Measurements from ENCODE around the gene MKKS. TPM values are rescaled to one million over a fixed set of nuclear protein-coding genes. Genes with fewer than 3 reads are reported as not detected.
"Not testable (repeated sequence)": the region's sequence is repeated elsewhere in the genome, so short reads cannot be mapped to it uniquely, and the experiment has no call there.

MKKS gene
- total RNA-seq, 2 experiments from 2014 or later: 3.8 to 4.2 TPM

DNA sequence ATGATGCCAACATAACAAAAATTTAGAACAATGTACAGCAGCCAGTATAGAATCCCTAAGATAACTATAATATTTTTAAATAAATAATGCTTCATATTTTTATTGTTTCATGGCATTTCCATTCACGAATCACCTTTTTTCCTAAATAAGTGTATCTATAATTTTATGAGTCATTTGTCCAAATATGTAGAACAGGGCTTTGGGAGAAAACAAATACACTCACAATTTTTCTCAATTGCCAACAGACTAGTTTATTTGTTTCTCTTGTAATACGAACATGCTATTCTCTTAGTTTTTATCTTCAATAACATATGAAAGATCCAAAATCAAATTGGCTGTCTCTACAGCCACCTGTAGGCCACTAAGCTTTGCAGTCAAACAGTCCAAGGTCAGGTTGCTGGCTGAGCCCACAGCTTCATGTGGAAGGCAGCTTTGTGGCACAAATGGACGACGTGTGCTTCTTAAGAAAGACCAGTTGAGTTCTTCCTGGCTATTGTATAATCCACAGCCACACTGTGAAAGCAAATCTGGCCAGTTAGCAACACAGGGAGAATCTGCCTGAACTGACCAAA lies 29.0 kb downstream of the MKKS start:
- no peaks in the 10 kb centered on the region for H3K27me3 Mint-ChIP-seq (ENCODE audit: low read depth)
- no peaks in the 10 kb centered on the region for H3K9me3 Mint-ChIP-seq
- no peak overlapping the region for H3K4me3 Mint-ChIP-seq
- peaks cover 6% of the 10 kb centered on the region for H3K4me1 Mint-ChIP-seq (ENCODE audit: low read depth)
- CTCF ChIA-PET: no interaction called here
- intact Hi-C loops (cut with micrococcal nuclease): no loop called here
- H3K27ac Mint-ChIP-seq: no peak overlapping the region
- DNase-seq: no peak
- peaks cover 7% of the 10 kb centered on the region for H3K36me3 Mint-ChIP-seq (ENCODE audit: low read depth)

DNA sequence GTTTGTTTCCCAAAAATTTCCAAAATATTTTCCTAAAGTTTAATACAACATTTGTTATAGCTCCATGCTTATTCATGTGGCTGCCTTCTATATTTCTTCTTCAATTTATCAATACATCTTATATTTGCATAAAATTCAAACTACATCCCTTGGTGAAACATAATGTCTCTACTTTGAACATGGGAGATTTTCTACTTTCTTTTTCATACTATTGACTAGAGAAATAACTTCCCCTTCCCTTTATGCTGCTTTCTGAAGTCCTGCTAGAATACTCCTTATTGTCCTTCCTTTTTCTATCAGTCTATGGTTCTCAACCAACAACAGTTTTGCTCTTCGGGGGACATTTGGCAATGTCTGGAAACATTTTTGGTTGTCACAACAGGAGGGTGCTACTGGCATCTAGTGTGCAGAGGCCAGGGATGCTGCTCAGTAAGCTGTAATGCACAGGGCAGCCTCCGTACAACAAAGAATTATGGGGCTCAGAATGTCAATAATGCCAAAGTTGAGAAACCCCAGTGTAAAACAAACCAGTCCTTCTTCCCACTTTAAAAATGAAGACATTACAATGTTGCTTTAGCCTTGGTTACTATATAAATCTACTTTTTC lies 29.9 kb downstream of the MKKS start:
- Mint-ChIP-seq H3K4me1 (ENCODE audit: low read depth) (peaks cover 6% of the 10 kb centered on the region), H3K36me3 (ENCODE audit: low read depth) (peaks cover 7% of the 10 kb centered on the region), H3K27me3 (ENCODE audit: low read depth) (no peaks in the 10 kb centered on the region), H3K27ac (no peak overlapping the region), H3K4me3 (no peak overlapping the region), H3K9me3 (no peaks in the 10 kb centered on the region)
- no peak for DNase-seq
- intact Hi-C loops (cut with micrococcal nuclease): no loop called here
- CTCF ChIA-PET: no interaction called here

DNA sequence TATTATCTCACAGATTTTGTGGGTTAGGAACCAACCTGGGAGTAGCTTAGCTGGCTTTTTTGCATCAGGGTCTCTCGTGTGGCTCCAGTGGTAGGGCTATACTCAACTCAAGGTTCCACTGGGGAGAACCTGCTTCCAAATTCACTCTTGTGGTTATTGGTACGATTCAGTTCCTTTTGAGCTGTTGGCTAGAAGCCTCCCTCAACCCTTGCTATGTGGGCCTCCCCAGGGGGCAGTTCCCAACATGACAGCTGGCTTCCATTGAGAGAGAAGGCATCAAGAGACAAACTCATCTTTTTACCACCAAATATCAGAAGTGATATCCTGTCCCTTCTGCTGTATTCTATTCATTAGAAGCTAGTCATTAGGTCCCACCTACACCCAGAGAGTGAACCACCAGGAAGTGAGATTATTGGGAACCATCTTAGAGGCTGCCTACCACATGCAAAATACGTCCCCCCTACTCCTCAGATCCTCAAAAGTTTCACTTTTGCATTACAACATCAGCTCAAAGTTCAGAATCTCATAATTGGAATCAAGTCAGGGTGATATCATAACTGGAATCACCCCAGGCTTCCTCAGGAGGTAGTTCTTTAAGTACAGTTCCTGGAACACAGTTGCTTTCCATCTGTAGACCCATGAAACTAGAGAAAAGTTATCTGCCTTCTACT lies 30.9 kb downstream of the MKKS start:
- intact Hi-C loops (cut with micrococcal nuclease): no loop called here
- Mint-ChIP-seq H3K27ac (no peak overlapping the region), H3K27me3 (ENCODE audit: low read depth) (no peaks in the 10 kb centered on the region), H3K4me1 (ENCODE audit: low read depth) (peaks cover 6% of the 10 kb centered on the region), H3K36me3 (ENCODE audit: low read depth) (peaks cover 7% of the 10 kb centered on the region), H3K9me3 (no peaks in the 10 kb centered on the region), H3K4me3 (no peak overlapping the region)
- CTCF ChIA-PET: interaction anchor here (1.2 to 1.3 kb wide), 2 partner anchors 24 to 86 kb away, joined by 5 read pairs; no protein-coding TSS in a partner anchor
- DNase-seq: no peak

DNA sequence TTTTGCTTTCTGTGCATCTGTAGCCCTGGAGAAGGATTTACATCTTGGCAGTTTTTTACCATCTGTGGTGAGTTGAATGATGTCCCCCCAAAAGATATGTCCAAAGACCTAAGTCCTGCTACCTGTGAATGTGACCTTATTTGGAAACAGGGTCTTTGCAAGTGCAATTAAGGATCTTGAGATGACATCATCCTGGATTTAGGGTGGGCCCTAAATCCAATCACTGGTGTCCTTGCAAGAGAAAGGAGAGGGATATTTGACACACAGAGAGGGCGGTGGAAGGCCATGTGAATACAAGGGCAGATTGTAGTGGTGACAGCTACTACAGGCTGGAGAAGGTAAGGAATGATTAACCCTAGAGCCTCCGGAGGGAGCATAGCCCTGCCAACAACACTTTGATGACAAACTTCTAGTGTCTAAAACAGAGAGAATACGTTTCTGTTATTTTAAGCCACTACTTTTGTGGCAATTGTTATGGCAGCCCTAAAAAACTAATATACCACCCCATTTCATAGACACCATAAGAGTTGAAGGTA lies 35.1 kb downstream of the MKKS start:
- H3K4me3 Mint-ChIP-seq: no peak overlapping the region
- intact Hi-C loops (cut with micrococcal nuclease): no loop called here
- CTCF ChIA-PET: no interaction called here
- H3K27me3 Mint-ChIP-seq (ENCODE audit: low read depth): no peaks in the 10 kb centered on the region
- H3K9me3 Mint-ChIP-seq: no peaks in the 10 kb centered on the region
- peaks cover 6% of the 10 kb centered on the region for H3K4me1 Mint-ChIP-seq (ENCODE audit: low read depth)
- peaks cover 5% of the 10 kb centered on the region for H3K36me3 Mint-ChIP-seq (ENCODE audit: low read depth)
- DNase-seq: no peak
- no peak overlapping the region for H3K27ac Mint-ChIP-seq

DNA sequence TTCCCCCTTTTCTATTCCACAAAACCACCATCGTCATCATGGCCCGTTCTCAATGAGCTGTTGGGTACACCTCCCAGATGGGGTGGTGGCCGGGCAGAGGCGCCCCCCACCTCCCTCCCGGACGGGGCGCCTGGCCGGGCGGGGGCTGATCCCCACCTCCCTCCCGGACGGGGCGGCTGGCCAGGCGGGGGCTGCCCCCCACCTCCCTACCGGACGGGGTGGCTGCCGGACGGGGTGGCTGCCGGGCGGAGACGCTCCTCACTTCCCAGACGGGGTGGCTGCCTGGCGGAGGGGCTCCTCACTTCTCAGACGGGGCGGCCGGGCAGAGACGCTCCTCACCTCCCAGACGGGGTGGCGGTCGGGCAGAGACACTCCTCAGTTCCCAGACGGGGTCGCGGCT lies 39.3 kb downstream of the MKKS start:
- H3K4me3 Mint-ChIP-seq; H3K4me1 Mint-ChIP-seq (ENCODE audit: low read depth); H3K27ac Mint-ChIP-seq; H3K9me3 Mint-ChIP-seq; H3K27me3 Mint-ChIP-seq (ENCODE audit: low read depth); intact Hi-C loops (cut with micrococcal nuclease); DNase-seq; CTCF ChIA-PET; H3K36me3 Mint-ChIP-seq (ENCODE audit: low read depth): not testable (repeated sequence)

DNA sequence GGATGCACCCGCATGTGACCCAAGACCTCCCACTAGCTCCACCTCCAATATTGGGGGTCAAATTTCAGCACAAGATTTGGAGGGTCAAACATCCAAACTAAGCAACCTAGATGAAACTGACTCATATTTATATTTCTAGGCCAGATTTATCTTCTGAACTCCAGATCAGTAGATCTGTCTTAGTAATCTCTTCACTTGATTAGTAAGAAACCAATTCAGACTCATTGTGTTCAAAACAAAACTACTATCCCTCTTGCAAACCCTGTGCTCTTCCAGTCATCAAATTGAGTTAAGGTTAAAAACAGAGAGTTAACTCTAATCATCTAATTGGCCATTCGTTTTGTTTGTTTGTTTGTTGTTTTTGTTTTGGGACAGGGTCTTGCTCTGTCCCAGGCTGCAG lies 43.3 kb downstream of the MKKS start:
- Mint-ChIP-seq H3K36me3 (ENCODE audit: low read depth) (no peaks in the 10 kb centered on the region), H3K9me3 (no peaks in the 10 kb centered on the region), H3K4me3 (no peak overlapping the region), H3K27ac (no peak overlapping the region), H3K27me3 (ENCODE audit: low read depth) (peaks cover 3% of the 10 kb centered on the region), H3K4me1 (ENCODE audit: low read depth) (no peaks in the 10 kb centered on the region)
- DNase-seq: no peak
- CTCF ChIA-PET: no interaction called here
- intact Hi-C loops (cut with micrococcal nuclease): no loop called here

DNA sequence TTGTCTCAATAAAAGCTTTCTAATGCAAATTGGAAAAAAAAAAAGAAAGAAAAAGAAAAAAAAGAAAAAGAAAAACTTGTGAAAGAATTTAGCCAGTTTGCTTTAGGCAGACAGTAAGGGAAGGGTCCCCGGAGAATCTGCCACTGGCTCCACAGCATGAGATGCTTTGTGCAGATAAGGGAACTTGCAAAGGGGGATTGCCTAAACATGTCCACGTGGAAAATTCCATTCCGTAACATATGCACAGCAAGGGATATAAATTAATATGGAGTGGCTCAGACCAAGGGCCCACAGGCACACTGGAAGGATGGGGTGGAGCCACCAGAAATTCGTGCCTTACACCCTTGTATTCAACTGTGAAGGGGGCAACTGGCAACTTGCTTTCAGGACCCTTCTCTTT lies 45.4 kb downstream of the MKKS start:
- no peak overlapping the region for H3K27ac Mint-ChIP-seq

DNA sequence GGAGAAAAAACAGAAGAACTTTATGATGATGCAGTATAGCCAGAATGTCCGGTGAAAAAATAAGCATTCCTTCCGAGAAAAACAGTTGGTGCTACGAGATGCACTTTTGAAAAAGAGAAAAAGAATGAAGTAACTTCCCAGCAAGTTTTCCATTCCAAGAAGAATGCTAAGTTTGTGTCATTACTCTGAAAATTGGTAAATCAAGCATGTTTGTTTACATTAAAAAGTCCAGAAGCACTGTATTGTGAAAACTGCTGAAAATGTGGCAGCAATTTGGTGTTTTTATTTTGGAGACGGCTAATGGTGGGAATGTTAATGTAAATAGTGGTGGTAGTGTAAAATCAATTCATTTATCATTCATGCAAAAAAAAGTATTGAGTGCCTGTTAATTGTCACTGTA lies 46.3 kb downstream of the MKKS start:
- H3K4me1 Mint-ChIP-seq (ENCODE audit: low read depth): no peaks in the 10 kb centered on the region
- H3K27ac Mint-ChIP-seq: no peak overlapping the region
- H3K36me3 Mint-ChIP-seq (ENCODE audit: low read depth): no peaks in the 10 kb centered on the region
- H3K9me3 Mint-ChIP-seq: no peaks in the 10 kb centered on the region
- intact Hi-C loops (cut with micrococcal nuclease): loop anchor here (10.0 kb wide), 1 partner anchor 293 kb away; no protein-coding TSS in a partner anchor
- DNase-seq: no peak
- CTCF ChIA-PET: interaction anchor here (0.6 kb wide), 1 partner anchor 89 kb away, joined by 3 read pairs; no protein-coding TSS in a partner anchor
- H3K4me3 Mint-ChIP-seq: no peak overlapping the region
- peaks cover 3% of the 10 kb centered on the region for H3K27me3 Mint-ChIP-seq (ENCODE audit: low read depth)

More for the DNA sequence above, 45.4 kb downstream of the MKKS start:
- Mint-ChIP-seq H3K36me3 (ENCODE audit: low read depth) (no peaks in the 10 kb centered on the region), H3K9me3 (no peaks in the 10 kb centered on the region), H3K4me3 (no peak overlapping the region), H3K4me1 (ENCODE audit: low read depth) (no peaks in the 10 kb centered on the region), H3K27me3 (ENCODE audit: low read depth) (peaks cover 3% of the 10 kb centered on the region)
- intact Hi-C loops (cut with micrococcal nuclease): loop anchor here (10.0 kb wide), 1 partner anchor 294 kb away; no protein-coding TSS in a partner anchor
- no peak for DNase-seq
- CTCF ChIA-PET: interaction anchor here (0.6 kb wide), 1 partner anchor 347 kb away, joined by 3 read pairs; no protein-coding TSS in a partner anchor

DNA sequence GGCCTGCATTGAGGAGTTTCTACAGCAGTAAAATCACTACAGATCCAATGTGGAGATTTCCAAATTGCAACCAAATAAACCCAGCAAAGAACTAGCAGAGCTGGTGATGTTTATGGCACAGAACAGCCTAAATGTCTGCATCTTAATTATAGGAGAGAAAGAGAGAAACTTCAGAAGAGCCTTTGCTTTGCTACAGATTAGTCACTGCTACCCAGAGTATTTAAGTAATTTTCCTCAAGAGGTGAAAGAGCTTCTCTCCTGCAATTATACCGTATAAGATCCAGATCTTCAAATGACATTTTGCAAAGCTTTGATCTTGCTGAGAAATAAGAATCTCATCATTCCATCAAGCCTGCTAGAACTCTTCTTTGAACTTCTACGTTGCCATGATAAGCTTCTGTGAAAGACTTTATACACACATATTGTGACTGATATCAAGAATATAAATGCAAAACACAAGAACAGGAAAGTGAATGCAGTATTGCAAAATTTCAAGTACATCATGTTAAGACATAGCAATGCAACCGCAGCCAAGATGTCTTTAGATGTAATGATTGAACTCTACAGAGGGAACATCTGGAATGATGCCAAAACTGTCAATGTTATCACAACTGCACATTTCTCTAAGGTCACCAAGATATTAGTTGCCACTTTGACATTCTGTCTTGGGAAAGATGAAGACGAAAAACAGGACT lies 48.0 kb downstream of the MKKS start:
- CTCF ChIA-PET: interaction anchor here (0.5 to 0.7 kb wide), 2 partner anchors 12 to 408 kb away, joined by 3 read pairs; no protein-coding TSS in a partner anchor
- intact Hi-C loops (cut with micrococcal nuclease): loop anchor here (10.0 kb wide), 1 partner anchor 291 kb away; no protein-coding TSS in a partner anchor

DNA sequence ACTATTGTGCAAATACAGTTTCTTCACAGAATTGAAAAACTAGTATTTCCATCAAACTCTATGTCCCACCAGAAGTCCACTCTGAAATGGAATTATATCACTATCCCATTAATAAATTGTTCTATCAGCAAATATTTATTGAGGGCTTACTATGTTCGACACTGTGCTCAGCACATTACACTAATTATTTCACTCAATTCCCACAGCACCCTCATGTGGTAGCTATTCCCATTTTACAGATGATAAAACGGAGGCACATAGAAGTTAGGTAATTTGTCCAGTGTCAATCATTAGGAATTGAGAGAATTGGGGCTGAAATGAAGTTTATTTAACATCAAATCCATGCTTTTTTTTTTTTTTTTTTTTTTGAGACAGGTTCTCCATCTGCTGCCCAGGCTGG lies 52.5 kb downstream of the MKKS start:
- Mint-ChIP-seq H3K27me3 (ENCODE audit: low read depth) (peaks cover 11% of the 10 kb centered on the region), H3K4me1 (ENCODE audit: low read depth) (no peaks in the 10 kb centered on the region), H3K4me3 (no peak overlapping the region), H3K36me3 (ENCODE audit: low read depth) (no peaks in the 10 kb centered on the region), H3K27ac (no peak overlapping the region), H3K9me3 (peaks cover 1% of the 10 kb centered on the region)
- intact Hi-C loops (cut with micrococcal nuclease): loop anchor here (1.0 to 10.0 kb wide), 3 partner anchors 65 to 403 kb away; no protein-coding TSS in a partner anchor
- no peak for DNase-seq
- CTCF ChIA-PET: interaction anchor here (0.6 to 1.2 kb wide), 2 partner anchors 210 to 403 kb away, joined by 3 to 4 read pairs; no protein-coding TSS in a partner anchor

More for the DNA sequence above, 48.0 kb downstream of the MKKS start:
- H3K27me3 Mint-ChIP-seq (ENCODE audit: low read depth): peaks cover 3% of the 10 kb centered on the region
- H3K36me3 Mint-ChIP-seq (ENCODE audit: low read depth): no peaks in the 10 kb centered on the region
- no peaks in the 10 kb centered on the region for H3K4me1 Mint-ChIP-seq (ENCODE audit: low read depth)
- no peak overlapping the region for H3K27ac Mint-ChIP-seq
- DNase-seq: no peak
- H3K4me3 Mint-ChIP-seq: no peak overlapping the region
- no peaks in the 10 kb centered on the region for H3K9me3 Mint-ChIP-seq

DNA sequence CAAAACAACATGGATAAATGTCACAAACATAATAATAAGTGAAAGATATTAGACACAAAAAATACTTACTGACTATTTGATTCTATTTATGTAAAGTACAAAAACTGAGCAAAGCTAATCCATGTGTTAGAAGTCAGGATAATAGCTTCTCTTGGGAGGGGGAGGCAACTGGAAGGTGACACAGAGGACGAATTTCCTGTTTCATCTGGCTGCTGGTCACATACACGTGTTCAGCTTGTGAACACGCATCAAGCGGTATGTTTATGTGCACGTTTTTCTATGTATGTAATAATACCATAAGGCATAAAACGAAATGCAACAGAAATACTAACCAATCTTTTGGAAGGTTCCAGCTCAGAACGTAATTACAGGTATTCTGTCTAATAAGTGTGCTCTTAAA lies 54.3 kb downstream of the MKKS start:
- intact Hi-C loops (cut with micrococcal nuclease): loop anchor here (2.0 to 10.0 kb wide), 2 partner anchors 63 to 285 kb away; no protein-coding TSS in a partner anchor
- Mint-ChIP-seq H3K4me1 (ENCODE audit: low read depth) (no peaks in the 10 kb centered on the region), H3K4me3 (no peak overlapping the region), H3K9me3 (peaks cover 11% of the 10 kb centered on the region), H3K27me3 (ENCODE audit: low read depth) (peaks cover 18% of the 10 kb centered on the region), H3K27ac (no peak overlapping the region), H3K36me3 (ENCODE audit: low read depth) (peaks cover 1% of the 10 kb centered on the region)
- CTCF ChIA-PET: no interaction called here
- no peak for DNase-seq
